ENCODE results near the gene MRPL16. TPM values are rescaled to one million over a fixed set of nuclear protein-coding genes. Genes with fewer than 3 reads are reported as not detected.

The MRPL16 gene
- total and polyA plus RNA-seq, 2 of the 4 experiments (the other 2 are of a cell fraction), result 43.9 to 71.3 TPM

- Histone ChIP-seq H2AK9ac (replicated peaks; ENCODE audit: low read depth, low read length, poor library complexity) (no peak overlapping the region), H2BK120ac (ENCODE audit: low read depth, low read length) (no peak overlapping the region), H2BK15ac (ENCODE audit: low read depth, low read length) (no peak overlapping the region), H3K9ac (ENCODE audit: low read depth, low read length) (no peak overlapping the region), H3K9me1 (ENCODE audit: insufficient read depth, low read length) (0 out of 2 replicates have a peak, but pooled peaks cover 3% of the 10 kb centered on the region), H4K91ac (ENCODE audit: insufficient read depth, low read depth, low read length) (no peak overlapping the region), H3K56ac (ENCODE audit: extremely low read depth, insufficient read depth, low read length) (no peak overlapping the region), H2AFZ (replicated peaks; ENCODE audit: low read length, poor library complexity) (no peak overlapping the region), H3K14ac (replicated peaks; ENCODE audit: low read depth, low read length) (no peak overlapping the region), H3K18ac (ENCODE audit: low read depth, low read length) (no peak overlapping the region), H3K79me1 (ENCODE audit: low read depth in 1 of 2, low read length in 2 of 2) (peaks cover 31 to 34% of the 10 kb centered on the region in 2 experiments), H3K36me3 (ENCODE audit: control insufficient read depth, insufficient read depth, low read length) (no peaks in the 10 kb centered on the region), H3K23ac (ENCODE audit: low read depth, low read length) (no peak overlapping the region), H3K9me3 (ENCODE audit: control insufficient read depth, insufficient read depth, low read length) (no peaks in the 10 kb centered on the region), H3K27ac (ENCODE audit: insufficient read depth, low read length) (no peak overlapping the region), H2AK5ac (ENCODE audit: low read depth, low read length) (no peak overlapping the region), H4K20me1 (ENCODE audit: insufficient read depth, low read length) (peaks cover 25% of the 10 kb centered on the region; the same call in 1 of the 2 replicates), H2BK5ac (ENCODE audit: low read depth, low read length, poor library complexity, severe bottlenecking) (no peak overlapping the region), H4K5ac (ENCODE audit: low read depth, low read length) (no peak overlapping the region), H3K4ac (ENCODE audit: low read depth, low read length) (no peak overlapping the region), H3K4me2 (ENCODE audit: low read depth, low read length) (no peak overlapping the region), H2BK20ac (ENCODE audit: low read depth, low read length) (no peak overlapping the region), H3K4me1 (ENCODE audit: control insufficient read depth, insufficient read depth, low read length) (no peaks in the 10 kb centered on the region), H3K4me3 (ENCODE audit: insufficient read depth, low read depth, low read length) (no peak overlapping the region), H4K8ac (ENCODE audit: low read depth in 2 of 2, low read length in 2 of 2) (no peak overlapping the region), H3K27me3 (ENCODE audit: control insufficient read depth, insufficient read depth, low read length) (no peaks in the 10 kb centered on the region)
- no peak for TF ChIP-seq MXI1 (IDR thresholded peaks at IDR 0.05; ENCODE audit: borderline replicate concordance, low read depth, low read length)
- TF ChIP-seq RCOR1 (IDR thresholded peaks at IDR 0.05; ENCODE audit: insufficient replicate concordance, low read length), result no peak
- DNase-seq (no peak), ATAC-seq (ENCODE audit: low read depth) (no peak)
- 90% methylated on average over 3 of the region's 7 CpGs; no CpG with 5 or more reads in 1 of the 2 experiments for WGBS, 2 experiments (ENCODE audit: extremely low coverage in 2 of 2, insufficient read length in 1 of 2)
- in situ Hi-C loops (cut with MboI; ENCODE audit: low sequenced_read_pairs) (no loop called here), dilution Hi-C loops (cut with HindIII; ENCODE audit: low sequenced_read_pairs, unreplicated experiment) (no loop called here), intact Hi-C loops (cut with micrococcal nuclease) (no loop called here)
- ChIA-PET CTCF (interaction anchor here (0.6 kb wide), 1 partner anchor 17 kb away, joined by 15 read pairs; no protein-coding TSS in a partner anchor), POLR2A (ENCODE audit: unreplicated experiment) (no interaction called here)
- BruUV-seq (replicated peaks), result no TSS peak
Observed at GRCh38 chr11:59769111-59769510, 41.5 kb downstream of the MRPL16 start.

Measured in IMR-90 (cell line).